Measurements from ENCODE around the gene EPS8.
"Not testable (repeated sequence)": the region's sequence is repeated elsewhere in the genome, so short reads cannot be mapped to it uniquely, and the experiment has no call there.

Gene EPS8

GRCh38 chr12:15797818-15798217 lies 8.6 kb upstream of the EPS8 start:
- no peak for DNase-seq (ENCODE audit: low spot score)

- peak; percentile 81 for DNase-seq (ENCODE audit: low spot score)
These were observed 7.4 kb upstream of the EPS8 start for GRCh38 chr12:15796493-15797141.

DNA sequence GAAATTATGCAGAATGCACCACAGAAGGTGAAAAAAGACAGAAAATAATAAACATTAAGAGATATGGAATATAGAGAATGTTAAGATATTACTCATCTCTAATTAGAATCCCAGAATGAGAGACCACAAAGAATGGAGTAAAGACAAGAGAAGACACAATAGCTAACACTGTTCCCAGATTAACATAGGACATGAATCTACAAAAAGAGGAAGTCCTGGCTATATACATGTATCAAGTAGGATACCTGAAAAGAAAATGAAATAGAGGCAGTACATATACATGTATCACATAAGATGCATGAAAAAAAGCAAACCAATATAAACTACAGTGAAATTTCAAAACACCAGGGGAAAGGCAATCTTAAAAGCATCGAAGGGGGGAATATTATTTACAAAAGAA lies 5.6 kb upstream of the EPS8 start:
- no peak for DNase-seq (ENCODE audit: low spot score)

DNA sequence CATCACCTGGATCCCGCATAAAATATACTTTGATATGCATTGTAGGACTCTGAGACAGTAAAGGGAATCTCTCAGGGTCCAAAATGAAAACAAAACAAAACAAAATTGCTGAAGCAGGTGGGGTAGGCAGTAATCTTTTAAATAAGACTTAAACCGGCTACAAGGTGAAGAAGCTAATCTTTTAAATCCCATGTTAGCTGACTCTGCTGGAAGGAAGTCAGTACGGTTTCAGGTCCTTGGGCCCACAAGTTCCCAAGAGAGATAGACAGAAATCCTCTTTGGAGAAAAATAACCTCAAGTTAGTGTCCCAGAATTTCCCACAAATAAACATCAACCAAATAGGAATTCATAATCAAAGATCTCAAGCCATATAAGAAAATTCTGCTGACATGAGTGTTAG lies 5.0 kb upstream of the EPS8 start:
- DNase-seq (ENCODE audit: low spot score), result no peak

- DNase-seq (ENCODE audit: low spot score), result peak; percentile 35
These were observed 662 bp downstream of the EPS8 start for GRCh38 chr12:15788233-15789219.

- no peak for DNase-seq (ENCODE audit: low spot score)
These were observed 1.4 kb downstream of the EPS8 start for GRCh38 chr12:15787778-15788177.

DNA sequence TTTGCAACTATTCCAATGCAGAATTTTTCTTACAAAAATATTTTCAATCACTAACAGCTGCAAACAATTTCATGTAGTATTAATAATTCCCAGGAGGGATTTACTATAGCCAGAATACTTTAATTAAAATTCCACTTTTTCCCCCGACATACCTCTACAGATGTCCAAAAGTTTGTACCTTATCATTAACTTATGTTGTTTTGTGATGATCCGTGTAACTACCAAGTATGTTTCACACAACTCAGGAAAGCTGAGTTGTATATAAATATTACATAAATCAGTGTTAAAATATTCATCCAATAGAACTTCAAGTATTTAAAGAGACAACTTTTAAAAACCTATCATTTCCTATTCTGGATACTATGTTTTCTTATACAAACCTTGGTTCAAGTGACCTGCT lies 2.4 kb downstream of the EPS8 start:
- DNase-seq (ENCODE audit: low spot score), result no peak

DNA sequence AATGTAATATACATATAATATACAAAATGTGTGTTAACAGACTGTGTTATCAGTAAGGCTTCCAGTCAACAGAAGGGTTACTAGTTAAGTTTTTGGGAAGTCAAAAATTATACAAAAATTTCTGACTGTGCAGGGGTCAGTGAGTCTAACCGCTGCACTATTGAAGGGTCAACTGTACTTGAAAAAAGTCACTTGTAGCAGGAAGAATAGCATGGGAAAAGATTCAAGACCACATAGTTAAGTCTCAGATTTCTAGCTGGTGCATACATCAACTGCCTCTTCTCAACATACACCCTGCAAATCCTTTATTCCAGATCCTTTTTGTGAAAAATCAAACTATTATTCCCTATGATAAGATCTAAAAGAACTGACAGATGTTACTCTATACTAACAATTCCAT lies 5.9 kb downstream of the EPS8 start:
- no peak for DNase-seq (ENCODE audit: low spot score)

- DNase-seq (ENCODE audit: low spot score), result no peak
These were observed 6.5 kb downstream of the EPS8 start for GRCh38 chr12:15782667-15783066.

- no peak for DNase-seq (ENCODE audit: low spot score)
These were observed 9.3 kb downstream of the EPS8 start for GRCh38 chr12:15779925-15780324.

GRCh38 chr12:15778126-15778525 lies 11.1 kb downstream of the EPS8 start:
- no peak for DNase-seq (ENCODE audit: low spot score)

GRCh38 chr12:15777355-15778012 lies 11.7 kb downstream of the EPS8 start:
- no peak for DNase-seq (ENCODE audit: low spot score)

DNA sequence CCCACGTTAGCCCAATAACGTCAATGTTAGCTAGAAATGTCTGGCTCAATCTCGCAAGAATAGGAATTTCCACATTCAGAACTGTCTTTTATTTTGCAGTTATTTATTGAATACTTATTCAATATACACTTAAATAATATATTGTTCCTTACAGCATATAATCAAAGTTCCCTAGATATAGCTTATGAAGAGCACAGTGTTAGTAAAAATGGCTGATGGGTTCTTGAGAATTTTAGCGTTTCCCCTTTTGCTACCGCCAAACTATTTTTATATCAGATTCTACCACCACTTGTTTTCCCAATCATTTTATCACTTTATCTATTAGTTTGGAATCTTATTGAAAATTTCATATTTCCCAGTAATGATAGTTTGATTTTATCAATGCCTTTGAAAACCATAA lies 12.7 kb downstream of the EPS8 start:
- DNase-seq (ENCODE audit: low spot score), result no peak

GRCh38 chr12:15774819-15775218 lies 14.4 kb downstream of the EPS8 start:
- no peak for DNase-seq (ENCODE audit: low spot score)

GRCh38 chr12:15772405-15773018 lies 16.7 kb downstream of the EPS8 start:
- DNase-seq (ENCODE audit: low spot score), result peak; percentile 59

DNA sequence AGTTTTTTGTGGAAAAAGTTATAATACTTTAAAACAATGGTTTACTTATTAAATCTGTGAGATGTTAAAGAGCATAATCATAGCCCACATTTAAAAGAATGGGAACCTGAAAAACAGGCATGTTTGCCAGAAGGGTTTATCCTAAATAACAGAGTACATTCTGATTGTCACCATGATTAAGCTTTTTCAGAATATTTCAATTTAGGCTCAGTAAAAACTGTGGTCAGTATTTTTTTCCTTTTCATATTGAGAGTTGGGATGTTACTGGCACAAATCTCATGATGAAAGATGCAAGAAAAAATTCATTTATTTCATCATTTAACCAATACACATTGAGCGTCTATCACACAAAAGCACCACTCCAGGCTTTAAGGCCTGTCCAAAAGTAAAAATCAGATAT lies 18.6 kb downstream of the EPS8 start:
- no peak for DNase-seq (ENCODE audit: low spot score)

GRCh38 chr12:15770021-15770420 lies 19.2 kb downstream of the EPS8 start:
- DNase-seq (ENCODE audit: low spot score), result no peak

DNA sequence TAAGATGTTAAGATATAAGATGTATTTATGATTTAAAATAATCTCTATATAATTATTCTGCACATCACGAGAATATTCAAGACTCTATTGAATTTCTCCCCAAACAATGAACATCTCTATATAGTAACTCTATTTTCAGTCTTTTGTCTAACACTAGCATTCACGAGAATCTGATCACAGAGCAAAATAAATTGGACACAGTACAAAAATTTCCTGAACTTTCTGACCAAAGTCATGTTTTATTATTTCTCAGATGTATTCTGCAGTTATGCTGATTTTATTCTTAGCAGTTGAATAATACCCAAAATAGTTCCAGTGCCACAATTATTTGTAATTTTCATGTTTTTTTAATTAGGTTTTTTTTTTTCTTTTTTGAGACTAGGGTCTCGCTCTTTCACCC lies 19.6 kb downstream of the EPS8 start:
- no peak for DNase-seq (ENCODE audit: low spot score)

DNA sequence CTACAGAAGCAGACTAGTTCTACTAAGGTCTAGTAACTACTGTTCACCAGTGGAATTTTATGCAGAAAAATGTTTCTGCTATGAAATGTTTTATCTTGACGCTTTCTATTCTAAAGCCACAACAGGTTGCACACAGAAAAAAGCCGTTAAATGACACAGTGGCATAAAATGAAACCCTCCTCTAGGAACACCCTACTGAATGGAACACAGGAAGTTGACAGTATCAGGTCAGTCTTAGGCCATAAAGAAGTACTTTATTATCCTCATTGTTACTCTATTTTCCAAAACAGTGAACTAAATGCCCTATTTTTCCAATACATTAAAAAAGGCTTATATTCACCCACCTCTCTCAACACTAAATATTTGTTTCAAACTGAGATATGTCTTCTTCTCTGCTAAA lies 21.9 kb downstream of the EPS8 start:
- no peak for DNase-seq (ENCODE audit: low spot score)

GRCh38 chr12:15763328-15763727 lies 25.9 kb downstream of the EPS8 start:
- no peak for DNase-seq (ENCODE audit: low spot score)

DNA sequence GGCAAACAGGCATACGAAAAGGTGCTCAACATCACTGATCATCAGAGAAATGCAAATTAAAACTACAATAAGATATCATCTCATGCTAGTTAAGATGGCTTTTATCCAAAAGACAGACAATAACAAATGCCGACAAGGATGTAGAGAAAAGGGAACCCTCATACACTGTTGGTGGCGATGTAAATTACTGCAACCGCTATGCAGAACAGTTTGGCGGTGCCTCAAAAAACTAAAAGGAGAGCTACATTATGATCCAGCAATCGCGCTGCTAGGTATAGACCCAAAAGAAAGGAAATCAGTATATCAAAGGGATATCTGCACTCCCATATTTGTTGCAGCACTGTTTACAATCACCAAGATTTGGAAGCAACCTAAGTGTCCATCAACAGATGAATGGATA lies 27.0 kb downstream of the EPS8 start:
- DNase-seq (ENCODE audit: low spot score), result not testable (repeated sequence)

DNA sequence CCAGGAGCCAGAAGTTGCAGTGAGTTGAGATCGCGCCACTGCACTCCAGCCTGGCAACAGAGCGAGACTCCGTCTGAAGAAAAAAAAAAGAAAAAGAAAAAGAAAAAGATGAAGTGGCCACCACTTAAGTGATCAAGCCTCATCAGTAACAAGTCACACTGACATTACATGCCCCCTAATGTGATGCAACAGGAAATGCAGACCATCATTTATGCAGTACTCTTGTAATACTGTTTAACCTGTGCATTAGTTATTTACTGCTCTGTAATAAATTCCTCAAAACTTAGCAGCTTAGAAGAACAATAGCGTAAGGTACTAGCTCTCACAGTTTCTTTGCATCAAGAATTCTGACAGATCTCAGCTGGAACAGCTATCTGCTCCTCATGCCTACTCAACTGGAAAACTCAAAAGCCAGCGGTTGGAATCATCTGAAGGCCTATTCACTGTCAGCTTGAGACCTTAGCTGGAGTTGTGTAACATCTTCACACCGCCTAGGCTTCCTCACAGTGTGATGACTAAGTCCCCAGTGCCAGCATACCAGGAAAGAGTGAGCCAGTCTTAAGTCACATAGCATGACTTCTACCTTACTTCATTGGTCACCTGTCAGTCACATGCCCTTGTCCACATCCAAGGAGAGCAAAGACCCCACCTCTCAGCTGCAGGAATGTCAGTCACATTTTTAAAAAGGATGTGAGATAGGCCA lies 31.5 kb downstream of the EPS8 start:
- DNase-seq (ENCODE audit: low spot score), result peak; percentile 84
